ENCODE results near the gene SEC24D.

SEC24D gene

DNA sequence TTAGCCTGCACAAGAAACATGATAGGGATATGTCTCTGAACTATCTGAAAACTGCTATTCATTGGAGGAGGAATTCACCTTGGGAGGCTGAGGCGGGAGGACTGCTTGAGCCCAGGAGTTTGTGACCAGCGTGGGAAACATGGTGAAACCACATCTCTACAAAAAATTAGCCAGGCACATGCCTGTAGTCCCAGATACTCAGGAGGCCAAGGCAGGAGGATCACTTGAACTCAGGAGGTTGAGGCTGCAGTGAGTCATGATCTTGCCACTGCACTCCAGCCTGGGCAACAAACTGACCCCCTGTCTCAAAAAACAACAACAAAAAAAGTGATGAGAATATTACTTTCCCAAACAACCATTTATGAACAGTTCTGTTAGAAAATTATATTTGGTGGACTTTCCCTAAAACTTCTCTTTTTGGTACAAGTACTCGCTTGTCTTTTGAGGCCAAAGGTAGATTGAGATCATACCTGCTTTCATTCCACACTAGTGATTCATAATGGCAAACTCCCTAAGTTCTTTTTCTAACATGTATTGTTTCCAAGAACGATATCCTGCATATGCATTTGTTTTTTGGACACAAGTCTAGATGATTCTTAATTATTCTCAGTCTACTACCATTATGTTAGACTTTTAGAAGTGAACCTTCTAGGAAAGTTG is 117.3 kb downstream of the SEC24D start:
- no peak for DNase-seq (ENCODE audit: low read depth in 3 of 3)

DNA sequence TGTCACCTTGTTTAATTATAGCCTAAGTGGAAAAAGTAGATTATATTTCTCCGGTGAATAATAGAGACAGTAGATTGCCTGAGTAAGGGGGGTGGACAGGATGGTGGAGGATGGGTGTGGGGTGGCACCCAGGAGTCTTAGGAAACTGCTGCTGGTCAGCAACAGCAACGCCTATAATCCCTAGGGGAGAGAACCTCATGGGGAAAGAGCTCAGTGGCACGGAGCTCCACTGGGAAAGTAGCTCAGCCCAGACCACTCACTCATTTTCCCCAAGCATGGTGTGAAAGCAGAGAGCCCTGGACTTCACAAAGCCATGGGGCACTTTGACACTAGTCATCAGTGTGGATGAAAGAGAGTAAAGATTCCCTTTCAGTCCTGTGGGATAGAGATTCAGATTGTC is 119.6 kb downstream of the SEC24D start:
- no peak for DNase-seq (ENCODE audit: low read depth in 3 of 3)

DNA sequence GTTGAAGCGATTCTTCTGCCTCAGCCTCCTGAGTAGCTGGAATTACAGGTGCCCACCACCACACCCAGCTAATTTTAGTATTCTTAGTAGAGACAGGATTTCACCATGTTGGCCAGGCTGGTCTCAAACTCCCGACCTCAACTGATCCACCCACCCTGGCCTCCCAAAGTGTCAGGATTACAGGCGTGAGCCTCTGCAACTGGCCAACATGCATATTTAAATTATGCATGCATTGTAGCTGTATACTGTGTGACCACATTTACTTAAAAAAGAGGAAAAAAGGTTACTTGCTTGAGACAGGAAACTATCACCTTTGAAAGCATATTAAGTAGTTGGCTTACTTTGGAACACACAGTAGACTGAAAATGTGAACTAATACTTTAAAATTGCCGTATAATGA is 121.2 kb downstream of the SEC24D start:
- DNase-seq (ENCODE audit: low read depth in 3 of 3) = no peak

- DNase-seq (ENCODE audit: low read depth in 3 of 3) = no peak
Measured at GRCh38 chr4:118712872-118713271, 123.1 kb downstream of the SEC24D start.

DNA sequence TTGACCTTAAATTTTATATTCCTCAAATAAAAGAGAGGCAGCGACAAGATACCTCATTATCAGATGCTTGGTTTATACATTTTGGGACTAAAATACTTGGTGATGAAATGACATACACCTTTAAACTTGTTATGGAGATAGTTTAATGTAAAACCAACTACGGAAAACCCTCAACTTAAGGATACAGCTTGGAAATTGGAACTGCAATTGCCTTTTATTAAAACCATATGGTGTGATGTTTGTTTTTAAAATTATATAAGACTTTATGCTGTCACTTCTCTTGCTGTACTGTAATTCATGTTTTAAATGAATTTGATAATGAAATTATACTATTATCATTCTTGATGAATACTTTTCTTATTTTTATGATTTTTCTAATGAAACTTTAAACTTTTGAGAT is 124.9 kb downstream of the SEC24D start:
- DNase-seq (ENCODE audit: low read depth in 3 of 3) = no peak

DNA sequence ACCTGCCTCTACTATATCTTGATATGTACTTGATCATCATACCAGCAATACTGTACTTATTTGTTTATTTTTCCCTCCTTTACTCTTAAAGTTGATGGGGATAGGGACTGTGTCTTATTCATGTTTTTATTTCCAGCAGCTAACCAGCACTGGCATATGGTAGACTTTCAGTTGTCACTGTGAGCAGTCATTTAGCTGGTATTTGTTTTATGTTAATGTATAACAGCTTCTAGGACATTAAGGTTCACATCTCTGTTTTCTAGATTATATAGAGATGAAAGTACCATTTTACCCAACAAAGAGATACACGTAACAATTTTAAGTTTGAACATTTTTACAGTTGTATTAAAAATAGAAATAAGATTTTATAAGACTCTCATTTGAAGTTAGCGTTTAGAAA is 132.8 kb downstream of the SEC24D start:
- DNase-seq (ENCODE audit: low read depth in 3 of 3) = no peak

DNA sequence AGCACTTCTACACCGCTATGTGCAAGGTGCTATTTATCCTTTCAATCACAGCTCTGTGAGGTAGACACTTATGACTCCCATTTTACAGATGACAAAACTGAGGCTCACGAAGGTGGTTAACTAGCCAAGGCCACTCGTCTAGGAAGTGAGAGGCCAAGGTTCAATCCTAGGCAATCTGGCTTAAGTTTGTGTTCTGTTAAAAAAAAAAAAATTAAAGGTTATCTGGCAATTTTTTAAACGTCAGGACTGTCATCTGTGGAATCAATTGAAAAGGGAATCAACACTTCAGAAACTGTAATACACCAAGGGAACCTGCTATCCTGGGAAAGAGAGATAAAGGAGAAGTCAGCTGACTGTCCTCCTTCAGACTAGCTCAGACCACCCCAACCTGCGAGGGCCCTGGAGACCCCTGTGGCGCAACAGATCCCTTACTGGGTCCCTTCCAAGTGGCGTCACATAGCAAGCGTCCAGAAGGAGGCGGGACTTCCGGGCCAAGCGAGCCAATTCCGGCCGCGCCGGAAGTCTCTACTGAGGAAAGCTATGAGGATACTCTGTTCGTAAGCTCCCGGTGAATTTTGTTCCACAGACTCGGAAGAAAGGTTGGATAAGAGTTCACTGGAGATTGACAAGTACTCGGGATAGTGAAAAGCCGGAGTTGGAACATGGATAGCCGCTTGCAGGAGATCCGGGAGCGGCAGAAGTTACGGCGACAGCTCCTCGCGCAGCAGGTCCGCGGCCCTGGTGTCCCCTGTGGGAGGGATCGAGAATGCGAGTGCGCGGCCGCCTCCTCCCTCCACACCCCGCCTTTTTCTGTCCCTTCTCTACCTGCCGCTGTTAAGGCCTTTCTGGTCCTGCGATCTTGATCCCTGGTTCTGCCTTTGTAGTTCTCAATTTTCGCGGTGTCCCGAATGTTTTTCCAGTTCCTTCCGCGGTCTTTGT is 150.8 kb downstream of the SEC24D start, which contains the start of gene METTL14:
Gene METTL14 (plus strand): TSS at position 520 of the 939 bp plus-strand sequence. CDS start 143 bp downstream, at position 663.
- DNase-seq (ENCODE audit: low read depth in 3 of 3) = peak; percentile 78 to 88 (median 83)

DNA sequence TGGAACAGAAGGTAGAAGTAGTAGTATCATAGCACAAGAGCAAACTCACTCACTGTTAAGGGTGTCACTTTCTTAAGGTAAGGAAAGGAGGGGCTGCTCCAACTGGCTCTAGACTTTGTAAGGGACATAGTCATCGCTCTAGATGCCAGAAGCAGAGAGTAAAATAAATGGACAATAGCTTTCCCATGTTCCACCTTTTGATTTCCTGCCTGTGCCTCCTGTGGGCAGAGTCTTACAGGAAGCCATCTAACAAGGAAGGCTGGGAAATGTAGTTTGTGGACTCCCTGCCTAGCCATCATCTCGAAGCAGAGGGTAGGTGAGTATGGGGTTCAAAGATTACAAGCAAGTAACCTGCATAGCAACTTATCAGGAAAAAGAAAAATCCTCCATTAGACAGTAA is 152.4 kb downstream of the SEC24D start:
- DNase-seq (ENCODE audit: low read depth in 3 of 3) = no peak

DNA sequence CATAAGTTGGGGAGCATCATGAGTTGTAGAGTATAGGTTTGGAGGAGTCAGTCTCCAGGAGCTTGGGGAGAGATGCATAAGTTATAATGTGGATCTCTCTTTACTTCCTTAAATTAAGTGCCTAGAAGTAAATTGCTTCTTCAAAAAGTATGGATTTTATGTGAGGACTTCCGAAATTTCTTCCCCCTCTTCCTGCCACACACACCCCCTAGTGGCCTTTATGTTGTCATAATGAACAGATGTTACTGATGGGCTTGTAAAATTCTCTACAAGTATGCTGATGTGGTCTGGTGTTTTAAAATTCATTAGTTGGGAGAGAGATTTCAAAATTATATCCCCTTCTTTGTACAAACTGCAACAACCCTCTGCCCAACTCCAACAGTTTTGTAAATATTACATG is 153.0 kb downstream of the SEC24D start:
- DNase-seq (ENCODE audit: low read depth in 3 of 3) = no peak

DNA sequence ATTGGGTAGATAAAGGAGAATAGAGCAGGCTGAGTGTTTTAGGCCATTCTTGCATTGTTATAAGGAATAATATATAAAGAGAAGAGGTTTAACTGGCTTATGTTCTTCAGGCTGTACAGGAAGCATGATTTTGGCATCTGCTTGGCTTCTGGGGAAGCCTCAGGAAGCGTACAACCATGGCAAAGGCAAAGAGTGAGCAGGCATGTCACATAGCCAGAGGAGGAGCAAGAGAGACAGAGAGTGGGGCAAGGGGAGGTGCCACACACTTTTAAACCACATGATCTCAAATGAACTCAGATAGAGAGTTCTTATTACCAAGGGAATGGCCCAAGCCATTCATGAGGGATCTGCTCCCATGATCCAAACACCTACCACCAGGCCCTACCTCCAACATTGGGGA is 155.1 kb downstream of the SEC24D start:
- no peak for DNase-seq (ENCODE audit: low read depth in 3 of 3)

DNA sequence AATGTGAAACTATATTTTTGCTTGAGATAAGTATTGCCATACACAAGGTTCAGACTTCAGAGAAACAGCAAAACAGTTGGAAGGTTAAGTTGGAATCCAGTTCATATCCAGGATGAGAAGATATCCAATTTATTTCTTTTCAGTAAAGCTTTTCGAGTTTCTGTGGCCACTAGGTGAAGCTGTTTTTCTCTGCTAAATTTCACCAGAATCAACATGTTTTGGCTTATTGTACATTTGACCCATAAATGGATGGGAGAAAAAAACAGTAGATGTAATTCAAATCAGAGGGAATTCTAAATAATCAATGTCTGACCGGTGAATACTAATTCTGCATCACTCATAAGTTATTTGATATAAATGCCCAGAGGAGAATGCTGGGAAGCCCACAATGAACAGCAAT is 159.8 kb downstream of the SEC24D start:
- DNase-seq (ENCODE audit: low read depth in 3 of 3) = no peak
